Cerebellar cortex (tissue), 1 donor: ENCODE results near the gene MYBPC2.
A peak's percentile ranks its signal among the peaks of the same experiment; 100 is the strongest.
"Not testable (repeated sequence)": the region's sequence is repeated elsewhere in the genome, so short reads cannot be mapped to it uniquely, and the experiment has no call there.

Experiments
- DNase-seq: peaks from one replicate; pipeline ENCODE4 v3.0.0-alpha.2; 2015; ENCODE audit warnings: low spot score

MYBPC2 gene

GRCh38 chr19:50459638-50460037 is 26.9 kb downstream of the MYBPC2 start:
- no peak for DNase-seq

DNA sequence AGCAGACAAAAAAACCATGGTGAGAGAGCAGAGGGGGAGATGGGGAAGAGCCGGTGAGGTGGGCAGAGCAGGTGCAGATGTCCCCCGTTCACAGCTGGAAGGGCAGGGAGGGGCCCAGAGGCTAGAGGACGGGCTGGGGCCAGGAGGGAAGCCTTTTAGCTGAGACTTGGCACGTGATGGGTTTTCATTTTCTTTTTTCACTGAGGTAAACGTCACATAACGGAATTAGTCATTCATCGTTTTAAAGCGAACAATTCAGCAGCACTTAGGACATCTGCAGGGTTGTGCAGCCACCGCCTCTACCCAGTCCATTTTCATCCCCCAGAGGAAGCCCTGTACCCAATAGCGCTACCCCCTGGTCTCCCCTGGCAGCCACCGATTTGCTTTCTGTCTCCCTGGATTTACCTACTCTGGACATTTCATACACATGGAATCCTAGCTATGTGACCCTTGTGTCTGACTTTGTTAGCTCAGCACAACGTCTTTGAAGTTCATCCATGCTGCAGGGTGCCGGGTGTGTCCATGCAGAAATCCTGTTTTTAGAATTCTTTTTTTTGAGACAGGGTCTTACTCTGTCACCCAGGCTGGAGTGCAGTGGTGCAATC is 27.6 kb downstream of the MYBPC2 start:
- peak; percentile 16 for DNase-seq

DNA sequence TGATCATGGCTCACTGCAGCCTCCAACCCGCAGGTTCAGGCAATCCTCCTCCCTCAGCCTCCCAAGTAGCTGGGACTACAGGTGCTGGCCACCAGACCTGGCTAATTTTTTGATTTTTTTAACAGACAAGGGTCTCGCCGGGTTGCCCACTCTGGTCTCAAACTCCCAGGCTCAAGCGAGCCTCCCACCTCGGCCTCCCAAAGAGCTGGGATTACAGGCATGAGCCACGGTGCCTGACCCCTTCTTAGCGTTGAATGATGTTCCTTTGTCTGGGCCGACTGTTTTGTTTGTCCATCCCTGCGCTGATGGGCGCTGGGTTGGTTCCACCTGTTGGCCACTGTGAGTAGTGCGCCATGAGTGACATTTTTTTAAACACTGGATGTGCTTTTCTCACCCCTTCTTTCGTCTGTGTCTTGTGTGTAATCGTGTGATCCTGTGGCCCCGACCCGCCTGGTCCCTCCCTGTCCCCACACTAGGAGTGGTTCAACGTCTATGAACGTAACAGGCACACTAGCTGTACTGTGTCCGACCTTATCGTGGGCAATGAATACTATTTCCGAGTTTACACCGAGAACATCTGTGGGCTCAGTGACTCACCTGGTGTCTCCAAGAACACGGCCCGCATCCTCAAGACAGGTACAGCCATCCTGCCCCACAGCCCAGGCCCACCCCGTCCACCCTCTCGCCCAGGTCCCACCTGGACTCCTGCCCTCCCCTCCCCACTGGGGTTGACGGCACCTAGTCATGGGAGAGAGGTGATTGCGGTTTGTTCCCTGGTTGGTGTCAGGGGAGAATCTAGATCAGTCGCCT is 28.6 kb downstream of the MYBPC2 start:
- DNase-seq: peak; percentile 59

DNA sequence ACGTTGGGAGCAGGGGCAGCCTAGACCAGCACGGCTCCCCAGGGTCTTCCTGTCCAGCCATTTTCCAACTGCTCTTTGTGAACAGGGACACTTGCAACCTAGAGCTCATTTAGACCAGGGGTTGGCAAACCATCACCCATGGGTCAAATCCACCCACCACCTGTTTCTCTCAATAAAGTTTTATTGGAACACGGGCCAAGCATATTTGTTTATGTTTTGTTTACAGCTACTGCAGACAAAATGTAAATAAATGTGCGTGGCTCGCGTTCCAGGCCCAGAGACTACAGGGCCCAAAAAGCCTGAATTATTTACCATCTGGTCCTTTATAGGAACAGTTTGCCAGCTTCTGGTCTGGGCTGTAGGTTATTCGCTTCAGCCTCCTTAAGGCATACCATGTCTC is 30.3 kb downstream of the MYBPC2 start:
- DNase-seq: no peak

DNA sequence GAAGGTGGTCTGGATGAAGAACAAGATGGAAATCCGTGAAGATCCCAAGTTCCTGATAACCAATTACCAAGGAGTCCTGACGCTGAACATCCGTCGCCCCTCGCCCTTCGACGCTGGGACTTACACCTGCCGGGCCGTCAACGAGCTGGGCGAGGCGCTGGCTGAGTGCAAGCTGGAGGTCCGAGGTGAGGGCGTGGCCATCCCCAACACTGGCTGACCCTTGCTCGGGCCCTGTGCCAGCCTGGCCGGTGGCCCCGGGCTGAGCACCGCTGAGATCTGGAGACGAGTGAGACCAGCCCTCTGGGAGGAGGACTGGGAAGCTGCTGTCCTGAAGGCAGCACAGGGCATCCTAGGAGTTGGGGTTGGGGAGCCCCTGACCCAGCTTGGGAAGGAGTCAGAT is 31.7 kb downstream of the MYBPC2 start:
- DNase-seq: no peak

GRCh38 chr19:50465000-50465399 is 32.3 kb downstream of the MYBPC2 start:
- DNase-seq: no peak

GRCh38 chr19:50465986-50466705 is 33.5 kb downstream of the MYBPC2 start:
- DNase-seq: no peak

DNA sequence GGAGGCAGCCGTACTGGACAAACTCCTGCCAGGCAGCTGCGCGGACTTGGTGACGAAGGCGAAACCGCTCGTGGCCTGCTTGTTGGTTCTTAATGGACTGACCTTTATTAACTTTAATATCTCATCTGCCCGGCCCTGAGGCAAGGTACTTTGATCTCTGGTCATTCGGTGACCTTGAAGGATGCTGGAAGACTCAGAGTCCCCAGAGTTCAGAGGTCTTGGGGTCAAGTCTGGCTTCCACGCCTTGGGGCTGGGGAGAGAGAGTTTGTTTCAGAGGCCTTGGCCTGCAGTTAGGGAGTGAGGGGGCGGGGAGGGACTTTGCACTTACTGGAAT is 34.0 kb downstream of the MYBPC2 start:
- no peak for DNase-seq

DNA sequence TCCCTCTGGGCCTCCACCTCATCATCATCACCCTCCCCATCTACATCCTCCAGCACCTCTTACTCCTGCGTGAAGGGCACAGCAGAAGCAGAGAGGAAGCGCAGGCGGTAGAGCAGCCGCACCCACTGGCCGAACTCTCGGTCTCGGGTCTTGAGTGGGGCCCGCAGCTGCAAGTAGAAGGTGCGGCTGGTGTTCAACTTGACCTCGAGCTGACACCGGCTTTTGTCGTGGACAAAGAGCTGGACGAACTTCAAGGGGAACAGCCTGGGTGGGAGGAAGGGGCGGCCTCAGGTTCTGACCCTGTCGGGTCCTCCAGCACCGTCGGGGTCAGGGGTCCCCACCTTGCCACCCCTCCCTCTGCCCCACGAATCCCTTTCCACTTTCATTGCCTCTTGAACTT is 34.9 kb downstream of the MYBPC2 start:
- no peak for DNase-seq

- DNase-seq: no peak
These were observed 36.1 kb downstream of the MYBPC2 start for GRCh38 chr19:50468818-50469217.

DNA sequence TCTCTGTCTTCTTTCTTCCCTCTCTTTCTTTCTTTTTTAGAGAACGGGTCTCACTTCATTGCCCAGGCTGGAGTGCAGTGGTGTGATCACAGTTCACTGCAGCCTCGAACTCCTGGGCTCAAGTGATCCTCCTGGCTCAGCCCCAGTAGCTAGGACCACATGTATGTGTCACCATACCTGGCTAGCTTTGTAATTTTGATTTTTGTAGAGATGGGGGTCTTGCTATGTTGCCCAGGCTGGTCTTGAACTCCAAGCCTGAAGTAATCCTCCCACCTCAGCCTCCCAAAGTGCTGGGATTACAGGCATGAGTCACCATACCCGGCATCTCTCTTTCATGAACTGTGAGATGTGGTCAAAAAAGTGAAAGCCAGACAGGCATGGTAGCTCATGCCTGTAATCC is 40.6 kb downstream of the MYBPC2 start:
- not testable (repeated sequence) for DNase-seq

DNA sequence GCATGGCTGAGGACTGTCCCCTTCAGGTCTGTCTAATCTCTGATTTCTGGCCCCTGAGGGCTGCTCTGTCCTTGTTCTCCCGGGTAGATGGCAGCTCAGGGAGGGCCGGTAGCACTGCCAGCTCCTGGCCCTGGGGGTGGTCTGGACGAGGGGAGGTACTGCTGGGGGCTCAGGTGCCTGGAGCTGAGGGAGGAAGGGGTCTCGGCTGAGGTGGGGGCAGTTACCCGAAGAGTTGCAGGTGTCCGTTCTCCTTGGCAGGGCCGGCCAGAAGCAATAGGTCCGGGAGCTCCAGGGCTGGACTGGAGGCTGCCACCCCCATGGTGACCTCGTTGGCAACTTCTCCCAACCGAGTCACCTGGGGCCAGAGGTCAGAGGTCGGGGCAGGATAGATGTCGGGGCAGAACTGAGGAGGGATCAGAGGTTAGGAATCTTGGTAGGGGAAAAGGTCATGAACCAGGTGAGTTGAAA is 42.4 kb downstream of the MYBPC2 start:
- DNase-seq: no peak

DNA sequence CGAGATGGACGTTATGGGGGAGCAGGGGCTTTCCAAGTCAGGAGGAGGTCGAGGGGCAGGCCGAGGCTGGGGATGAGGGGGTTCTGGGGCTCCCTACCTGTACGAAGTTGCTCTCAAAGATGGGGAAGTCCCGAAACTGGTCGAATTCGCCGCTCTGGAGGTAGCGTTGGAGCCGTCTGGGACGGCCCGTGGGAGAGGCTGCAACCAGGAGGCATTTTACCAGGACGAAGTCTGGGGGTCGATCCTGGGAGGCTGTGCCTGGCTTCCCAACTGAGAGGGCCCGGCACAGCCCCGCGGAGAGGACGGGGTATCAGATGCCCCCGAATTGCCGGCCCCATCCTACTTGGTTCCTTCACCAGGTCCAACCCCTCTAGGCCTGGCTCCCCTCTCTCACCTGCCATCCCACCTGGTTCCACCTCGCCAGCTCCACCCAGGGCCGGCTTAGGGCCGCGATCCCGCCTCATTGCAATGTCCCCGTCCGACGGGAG is 43.1 kb downstream of the MYBPC2 start:
- DNase-seq: no peak

GRCh38 chr19:50476224-50476906 is 43.7 kb downstream of the MYBPC2 start, which contains the start of the genes EMC10 and GARIN5A:
TSS of gene EMC10 (plus strand) at chr19:50476507. CDS start at chr19:50476545, 38 bp downstream.
TSS of gene GARIN5A (minus strand) at chr19:50476848. CDS start at chr19:50476388, 460 bp downstream.
- DNase-seq: peak; percentile 90

DNA sequence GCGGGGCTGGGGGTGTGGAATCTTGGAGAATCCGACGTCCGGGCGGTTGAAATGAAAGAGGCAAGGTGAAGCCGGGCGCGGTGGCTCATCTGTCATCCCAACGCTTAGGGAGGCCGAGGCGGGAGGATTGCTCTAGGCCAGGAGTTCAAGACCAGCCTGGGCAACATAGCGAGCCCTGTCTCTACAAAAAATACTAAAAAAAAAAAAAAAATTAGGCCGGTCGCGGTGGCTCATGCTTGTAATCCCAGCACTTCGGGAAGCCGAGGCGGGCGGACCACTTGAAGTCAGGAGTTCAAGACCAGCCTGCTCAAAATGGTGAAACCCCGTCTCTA is 44.2 kb downstream of the MYBPC2 start:
- DNase-seq: no peak

GRCh38 chr19:50477751-50478515 is 45.2 kb downstream of the MYBPC2 start:
- no peak for DNase-seq

GRCh38 chr19:50478901-50479715 is 46.4 kb downstream of the MYBPC2 start:
- DNase-seq: no peak

GRCh38 chr19:50479761-50480251 is 47.1 kb downstream of the MYBPC2 start:
- DNase-seq: no peak

- DNase-seq: no peak
These were observed 47.8 kb downstream of the MYBPC2 start for GRCh38 chr19:50480281-50481111.
